NCI-H2107 treated with DMSO at 0.1 percent for 48 hours (cell line): ENCODE measurements around the gene ITGAL.

Experiments used
- DNase-seq: peaks from one replicate; lab custom pipeline; 2025; ENCODE audit not compliant: unreplicated experiment; lab: John Stamatoyannopoulos, UW

Gene ITGAL

GRCh38 chr16:30567160-30567990 lies 94.8 kb downstream of the ITGAL start:
- DNase-seq = no peak

DNA sequence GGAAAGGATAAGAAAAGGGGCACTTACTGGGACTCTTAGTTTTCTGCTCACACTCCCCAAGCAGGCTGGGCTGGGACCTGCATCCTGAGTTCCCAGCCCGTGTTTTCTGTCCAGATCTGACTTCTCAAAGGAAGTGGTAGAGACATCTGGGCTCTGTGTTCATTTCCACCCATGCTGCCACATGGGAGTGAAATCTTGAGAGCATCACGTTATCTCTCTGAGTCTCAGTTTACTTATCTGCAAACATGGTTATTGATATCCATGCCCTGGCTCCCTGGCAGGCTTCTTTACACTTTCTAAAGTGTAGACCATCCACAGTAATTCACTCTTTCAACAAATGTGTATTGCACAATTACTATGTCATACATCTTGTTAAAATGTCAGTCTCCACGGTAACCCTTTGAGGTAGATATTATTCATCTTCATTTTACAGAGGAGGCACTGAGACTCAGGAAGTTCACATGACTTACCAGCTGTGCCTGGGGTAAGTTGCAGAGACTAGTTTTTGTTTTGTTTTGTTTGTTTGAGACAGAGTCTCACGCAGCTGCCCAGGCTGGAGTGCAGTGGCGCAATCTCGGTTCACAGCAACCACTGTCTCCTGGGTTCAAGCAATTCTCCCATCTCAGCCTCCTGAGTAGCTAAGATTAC lies 95.6 kb downstream of the ITGAL start:
- peak; percentile 15 for DNase-seq

GRCh38 chr16:30569281-30569680 lies 96.7 kb downstream of the ITGAL start:
- no peak for DNase-seq

DNA sequence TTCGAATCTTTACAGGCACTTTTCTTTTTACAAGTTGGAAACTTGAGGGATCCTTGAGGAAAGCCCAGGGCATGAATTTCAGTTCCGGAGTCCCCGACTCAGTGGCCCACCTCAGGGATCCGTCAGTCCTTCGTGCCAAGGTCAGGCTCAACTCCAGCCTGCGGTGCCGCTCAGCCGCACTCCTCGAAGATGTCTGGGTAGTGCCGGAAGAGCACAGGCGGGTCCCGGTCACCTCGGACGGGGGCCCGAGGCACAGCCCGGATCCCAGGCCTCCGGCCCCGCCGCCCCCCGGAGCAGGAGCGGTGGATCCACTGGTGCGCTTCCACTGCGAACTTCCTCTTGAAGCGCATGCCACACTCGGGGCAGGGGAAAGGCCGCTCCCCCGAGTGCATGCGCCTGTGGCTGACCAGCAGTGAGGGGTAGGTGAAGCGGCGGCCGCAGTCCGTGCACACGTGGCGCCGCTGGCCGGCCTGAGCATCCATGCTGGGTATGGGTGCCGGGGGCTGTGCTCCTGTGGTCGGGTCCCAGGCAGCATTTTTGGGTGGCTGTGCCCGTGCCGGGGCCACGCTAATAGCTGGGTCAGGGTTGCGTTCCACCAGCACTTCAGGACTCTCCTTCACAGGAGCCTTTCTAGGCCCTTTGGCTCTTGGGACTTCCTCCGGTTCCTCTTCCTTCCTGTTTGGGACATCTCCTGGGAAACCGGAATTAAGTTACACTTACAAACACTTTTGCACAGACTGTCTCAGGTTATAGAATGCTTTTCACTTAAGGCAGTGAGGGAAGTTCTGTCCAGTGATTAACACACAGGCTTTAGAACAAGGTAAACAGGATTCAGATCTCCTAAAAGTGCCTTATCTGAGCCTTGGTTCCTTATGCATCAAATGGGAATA lies 97.4 kb downstream of the ITGAL start:
- DNase-seq = no peak

DNA sequence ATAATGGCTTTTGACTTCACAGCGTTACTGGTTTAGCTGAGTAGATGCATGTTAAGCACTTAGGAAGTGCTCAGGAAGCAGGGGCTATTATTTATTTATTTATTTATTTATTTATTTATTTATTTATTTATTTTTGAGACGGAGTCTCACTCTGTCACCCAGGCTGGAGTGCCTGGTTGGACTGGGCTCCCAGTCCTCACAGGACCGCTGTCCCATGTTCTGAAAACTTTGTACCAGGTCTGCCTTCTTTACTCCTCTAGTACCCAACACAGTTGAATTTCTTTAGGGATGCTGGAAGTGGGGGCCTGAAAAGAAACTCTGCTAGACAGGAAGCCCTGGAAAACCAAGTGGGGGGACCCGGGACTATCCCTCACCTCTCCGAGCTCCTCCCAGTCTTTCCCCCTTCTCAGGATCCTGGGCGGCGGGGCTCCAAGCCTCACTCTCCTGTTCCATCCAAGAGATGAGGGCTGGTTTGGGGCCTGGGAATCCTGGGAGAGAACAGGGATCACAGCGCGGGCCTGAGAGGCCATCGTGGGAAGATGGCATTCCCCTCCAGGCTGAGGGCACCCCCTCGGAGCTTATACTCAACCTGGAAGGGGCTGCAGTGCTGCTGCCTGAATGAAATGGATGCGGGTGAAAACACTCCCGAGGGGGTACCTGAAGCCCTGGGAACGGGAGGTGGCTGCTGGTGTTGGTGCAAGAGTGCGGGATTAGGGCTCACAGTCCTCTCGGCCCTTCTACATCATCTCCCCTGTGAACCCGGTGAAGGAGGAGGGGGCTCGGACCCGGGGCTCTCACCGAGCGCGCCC lies 98.3 kb downstream of the ITGAL start:
- no peak for DNase-seq

GRCh38 chr16:30571445-30572322 lies 99.1 kb downstream of the ITGAL start, which contains the start of gene ZNF688:
ZNF688 (minus strand) TSS chr16:30571714; CDS start chr16:30571629, 85 bp downstream.
- peak; percentile 94 for DNase-seq
